Transverse colon (tissue), 4 donors: ENCODE measurements around the gene UBASH3B.

Source experiments
- CTCF ChIP-seq, 5 experiments: fragments of 200-600 bp in 3 of 5; fragments of 450-650 bp in 2 of 5; sonication (generic) in 3 of 5; IDR thresholded peaks; 1 replicate in 2 of 5; 2 replicates in 3 of 5; pipeline ENCODE4 v1.5.1; 2016 to 2017; ENCODE audit warnings: antibody characterized with exemption in 5 of 5, inconsistent platforms in 3 of 5, mild to moderate bottlenecking in 2 of 5, moderate library complexity in 1 of 5
- EP300 ChIP-seq: sonication (generic); formaldehyde crosslinking; IDR thresholded peaks from one replicate; pipeline ENCODE4 v1.6.1; 2017; ENCODE audit warnings: antibody characterized with exemption, low read depth
- POLR2A ChIP-seq: fragments of 450-650 bp; IDR thresholded peaks from one replicate; pipeline ENCODE4 v1.6.1; 2016; ENCODE audit warnings: antibody characterized with exemption, mild to moderate bottlenecking, moderate library complexity
- POLR2AphosphoS5 ChIP-seq, 3 donors: sonication (generic); formaldehyde crosslinking; IDR thresholded peaks; one replicate each; pipeline ENCODE4 v1.6.1; 2016; ENCODE audit warnings: antibody characterized with exemption in 3 of 3

- no peak for TF ChIP-seq CTCF (IDR thresholded peaks at IDR 0.05)
- no peak for TF ChIP-seq EP300
- no peak for TF ChIP-seq POLR2AphosphoS5 (IDR thresholded peaks at IDR 0.05)
- no peak for TF ChIP-seq POLR2A
Measured at GRCh38 chr11:122786896-122787295, 131.4 kb downstream of the UBASH3B start.
